ENCODE measurements around the gene CYP27C1. TPM values are rescaled to one million over a fixed set of nuclear protein-coding genes. Genes with fewer than 3 reads are reported as not detected.
"Not testable (repeated sequence)": the region's sequence is repeated elsewhere in the genome, so short reads cannot be mapped to it uniquely, and the experiment has no call there.

Gene CYP27C1, protein sequence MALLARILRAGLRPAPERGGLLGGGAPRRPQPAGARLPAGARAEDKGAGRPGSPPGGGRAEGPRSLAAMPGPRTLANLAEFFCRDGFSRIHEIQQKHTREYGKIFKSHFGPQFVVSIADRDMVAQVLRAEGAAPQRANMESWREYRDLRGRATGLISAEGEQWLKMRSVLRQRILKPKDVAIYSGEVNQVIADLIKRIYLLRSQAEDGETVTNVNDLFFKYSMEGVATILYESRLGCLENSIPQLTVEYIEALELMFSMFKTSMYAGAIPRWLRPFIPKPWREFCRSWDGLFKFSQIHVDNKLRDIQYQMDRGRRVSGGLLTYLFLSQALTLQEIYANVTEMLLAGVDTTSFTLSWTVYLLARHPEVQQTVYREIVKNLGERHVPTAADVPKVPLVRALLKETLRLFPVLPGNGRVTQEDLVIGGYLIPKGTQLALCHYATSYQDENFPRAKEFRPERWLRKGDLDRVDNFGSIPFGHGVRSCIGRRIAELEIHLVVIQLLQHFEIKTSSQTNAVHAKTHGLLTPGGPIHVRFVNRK
- total RNA-seq, result under 1 TPM; 0.12 to 0.34 TPM
- long read RNA-seq, partial matches to known transcripts, result 0 of 1 reads
- long read RNA-seq, other reads (novel, unspliced or antisense), result 1 of 1 reads

DNA sequence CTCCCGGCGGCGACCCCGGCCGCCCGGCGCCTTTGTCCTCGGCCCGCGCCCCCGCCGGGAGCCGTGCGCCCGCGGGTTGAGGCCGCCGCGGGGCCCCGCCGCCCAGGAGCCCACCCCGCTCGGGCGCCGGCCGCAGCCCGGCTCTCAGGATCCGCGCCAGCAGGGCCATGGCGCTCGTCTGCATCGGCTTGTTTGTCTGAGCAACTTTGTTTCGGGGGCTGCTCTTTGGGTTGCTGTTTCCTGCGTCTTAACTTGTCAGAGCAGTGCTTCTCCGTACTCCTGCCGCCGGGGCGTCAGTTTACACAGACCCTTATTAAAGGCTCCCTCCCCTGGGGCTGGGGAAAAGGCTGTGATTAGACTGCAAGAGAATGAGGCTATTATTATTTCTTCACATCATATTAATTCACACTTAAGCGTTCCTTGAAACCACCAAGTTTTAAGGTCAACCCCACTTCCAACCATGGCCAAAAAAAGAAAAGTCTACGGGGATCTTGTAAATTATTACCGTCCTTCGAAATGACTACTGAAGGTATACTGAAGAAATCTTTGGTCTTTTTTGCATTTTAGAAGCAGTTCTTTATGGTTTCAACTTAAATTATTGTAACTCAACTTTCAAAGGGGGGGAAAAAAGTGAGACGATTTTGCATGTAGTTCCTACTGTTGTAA, at the start of gene CYP27C1:
TSS of gene CYP27C1 (minus strand) at position 198 of the 666 bp plus-strand sequence. CDS start at position 169, 29 bp downstream.
- ATAC-seq, result peak; percentile 33
- peak in 1 of 2 donors; percentile 11 for DNase-seq
- intact Hi-C loops (cut with DNase I, micrococcal nuclease), result no loop called here

DNA sequence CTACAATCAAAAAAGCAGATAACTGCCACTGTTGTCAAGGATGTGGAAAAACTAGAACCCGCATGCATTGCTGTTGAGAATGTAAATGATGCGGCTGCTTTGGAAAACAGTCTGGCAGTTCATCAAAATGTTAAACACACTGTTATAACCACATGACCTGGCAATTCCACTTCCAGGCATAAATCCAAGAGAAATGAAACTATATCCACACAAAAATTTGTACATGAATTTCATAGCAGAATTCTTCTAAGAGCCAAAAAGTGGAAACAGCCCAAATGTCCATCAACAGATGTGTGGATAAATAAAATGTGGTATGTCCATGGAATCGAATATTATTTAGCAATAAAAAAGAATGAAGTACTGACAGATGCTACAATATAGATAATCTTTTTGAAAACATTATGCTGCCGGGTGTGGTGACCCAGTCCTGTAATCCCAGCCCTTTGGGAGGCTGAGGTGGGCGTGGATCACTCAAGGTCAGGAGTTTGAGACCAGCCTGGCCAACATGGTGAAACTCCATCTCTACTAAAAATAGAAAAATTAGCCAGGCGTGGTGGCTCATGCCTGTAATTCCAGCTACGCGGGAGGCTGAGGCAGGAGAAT, 41.8 kb upstream of the CYP27C1 start:
- intact Hi-C loops (cut with DNase I, micrococcal nuclease), result no loop called here
- ATAC-seq (no peak), DNase-seq (no peak)

DNA sequence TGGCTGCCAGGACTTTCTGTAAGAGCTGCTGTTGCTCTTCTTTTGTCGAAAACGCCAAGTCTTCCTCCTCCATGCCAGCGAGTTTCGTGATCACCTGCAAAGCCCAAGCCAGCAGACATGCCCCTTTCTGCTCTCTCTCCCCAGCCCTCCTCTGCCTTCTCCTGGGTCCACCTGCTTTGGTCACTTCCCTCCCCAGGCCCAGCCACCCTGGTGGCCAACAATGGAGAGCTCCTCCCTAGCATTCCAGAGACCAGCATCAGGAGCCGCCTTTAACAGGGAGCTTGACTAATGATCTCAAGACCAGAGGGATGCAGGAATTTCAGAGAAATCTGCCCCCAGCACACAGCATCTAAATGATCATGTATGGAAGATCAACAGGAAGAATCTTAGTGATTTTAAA, 39.3 kb upstream of the CYP27C1 start:
- DNase-seq (no peak), ATAC-seq (no peak)
- intact Hi-C loops (cut with DNase I, micrococcal nuclease), result no loop called here

DNA sequence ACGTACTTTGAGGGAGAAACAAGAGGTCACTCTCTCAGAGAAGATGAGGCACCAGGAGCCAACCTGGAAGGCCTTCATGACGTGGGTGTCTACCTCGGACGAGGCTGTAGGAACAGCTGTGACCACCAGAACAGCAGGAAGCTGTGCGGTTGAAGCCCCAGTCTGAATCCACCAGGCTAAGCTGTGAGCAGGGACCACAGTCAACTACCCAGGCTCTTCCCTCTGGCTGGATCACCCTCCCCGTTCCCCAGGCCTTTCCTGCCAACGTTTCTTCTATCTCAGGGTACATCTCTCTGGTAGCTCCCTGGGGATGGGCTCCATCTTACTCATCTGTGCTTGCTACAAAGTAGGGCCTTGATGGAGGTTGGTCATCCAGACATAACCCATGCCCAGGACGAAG, 36.8 kb upstream of the CYP27C1 start:
- intact Hi-C loops (cut with DNase I, micrococcal nuclease), result no loop called here
- no peak for ATAC-seq

DNA sequence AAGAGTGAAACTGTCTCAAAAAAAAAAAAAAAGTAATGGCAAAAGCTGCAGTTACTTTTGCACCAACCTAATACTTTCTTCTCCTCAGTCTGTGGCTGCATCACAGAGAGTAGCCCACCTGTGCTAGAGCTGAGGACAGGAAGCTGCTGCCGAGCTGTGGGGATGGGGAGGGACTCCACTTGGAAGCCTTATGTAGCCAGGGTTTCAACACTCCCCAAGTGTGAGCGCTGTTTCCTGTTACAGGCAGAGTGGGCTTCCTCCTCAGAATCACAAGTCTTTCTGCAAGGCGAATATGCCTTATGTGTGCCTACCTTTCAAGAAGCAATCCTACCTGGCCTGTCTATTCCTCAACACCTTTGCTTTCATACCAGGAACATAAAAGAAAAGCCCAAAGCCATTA, 36.3 kb upstream of the CYP27C1 start:
- intact Hi-C loops (cut with DNase I, micrococcal nuclease), result no loop called here
- DNase-seq (no peak), ATAC-seq (no peak)

More for the DNA sequence above, 36.8 kb upstream of the CYP27C1 start:
- no peak for DNase-seq

DNA sequence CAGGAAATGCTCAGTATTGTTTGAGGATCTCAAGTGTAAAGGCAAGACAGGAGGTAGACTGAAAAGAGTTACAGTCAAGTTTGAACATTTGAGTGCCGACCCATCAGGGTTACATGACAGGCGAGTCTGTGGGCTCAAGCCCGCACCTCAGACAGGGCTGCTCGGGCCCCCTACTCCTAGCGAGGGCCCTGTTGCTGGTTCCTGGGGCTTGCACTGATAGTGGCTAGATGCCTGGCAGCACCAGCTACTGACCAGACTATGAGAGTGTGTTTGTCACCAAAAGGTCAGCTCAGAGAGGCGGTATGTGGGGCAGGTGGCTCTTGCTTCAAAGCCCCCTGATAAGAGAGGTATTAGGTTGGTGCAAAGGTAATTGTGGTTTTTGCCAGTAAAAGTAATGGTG, 35.6 kb upstream of the CYP27C1 start:
- intact Hi-C loops (cut with DNase I, micrococcal nuclease), result no loop called here
- ATAC-seq (no peak), DNase-seq (no peak)

DNA sequence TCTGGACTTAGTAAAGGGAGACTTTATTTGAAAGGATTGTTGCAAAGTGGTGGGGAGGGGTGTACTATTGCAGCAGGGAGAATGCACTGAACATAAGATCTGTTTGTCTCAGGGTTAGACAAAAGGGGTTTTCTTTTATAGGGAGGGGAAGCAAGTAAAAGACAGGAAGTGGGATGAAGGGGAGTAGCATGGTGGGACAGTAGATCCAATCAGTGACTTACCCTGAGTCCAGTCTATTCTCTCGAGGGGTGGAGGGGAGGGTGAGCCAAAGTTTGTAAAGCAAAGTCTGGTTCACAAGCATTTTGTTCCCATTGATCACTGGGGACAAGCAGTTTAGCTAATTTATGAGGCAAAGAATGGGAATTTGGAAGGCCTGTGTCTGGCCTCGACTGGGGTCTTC, 35.0 kb upstream of the CYP27C1 start:
- intact Hi-C loops (cut with DNase I, micrococcal nuclease), result no loop called here
- no peak for ATAC-seq
- no peak for DNase-seq

DNA sequence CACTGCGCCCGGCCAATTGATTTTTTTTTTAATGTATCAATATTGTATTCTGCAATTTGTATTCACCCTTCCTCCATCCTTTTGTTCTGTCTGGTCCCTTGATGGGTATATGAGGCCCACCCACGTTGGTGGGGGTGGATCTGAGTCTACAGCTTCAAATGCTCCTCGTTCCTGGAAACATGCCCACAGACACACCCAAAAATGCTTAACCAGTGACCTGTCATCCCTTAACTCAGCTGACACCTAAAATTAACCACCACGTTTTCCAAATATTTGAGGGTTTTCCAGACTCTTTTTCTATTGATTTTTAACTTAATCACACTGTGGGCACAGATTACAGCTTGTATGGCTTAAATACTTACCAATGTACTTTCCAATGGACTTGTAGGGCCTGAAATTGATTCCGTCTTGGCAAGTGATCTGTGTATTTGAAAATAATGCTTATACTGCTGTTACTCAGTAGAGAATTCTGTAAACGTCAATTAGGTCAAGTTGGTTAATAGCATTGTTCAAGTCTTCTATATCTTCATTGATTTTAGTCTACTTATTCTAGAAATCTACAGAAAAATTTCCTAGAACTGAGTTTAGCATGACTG, 34.4 kb upstream of the CYP27C1 start:
- intact Hi-C loops (cut with DNase I, micrococcal nuclease), result no loop called here
- DNase-seq (no peak), ATAC-seq (no peak)

DNA sequence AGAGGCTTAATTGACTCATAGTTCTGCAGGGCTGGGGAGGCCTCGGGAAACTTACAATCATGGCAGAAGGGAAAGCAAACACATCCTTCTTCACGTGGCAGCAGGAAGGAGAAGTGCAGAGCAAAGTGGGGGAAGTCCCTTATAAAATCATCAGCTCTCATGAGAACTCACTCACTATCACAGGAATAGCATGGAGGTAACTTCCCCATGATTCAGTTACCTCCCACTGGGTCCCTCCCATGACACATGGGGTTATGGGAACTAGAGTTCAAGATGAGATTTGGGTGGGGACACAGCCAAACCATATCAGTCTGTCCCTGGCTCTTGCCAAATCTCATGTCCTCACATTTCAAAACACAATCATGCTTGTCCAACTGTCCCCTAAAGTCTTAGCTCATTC, 21.1 kb upstream of the CYP27C1 start:
- ATAC-seq; intact Hi-C loops (cut with DNase I, micrococcal nuclease); DNase-seq: not testable (repeated sequence)

DNA sequence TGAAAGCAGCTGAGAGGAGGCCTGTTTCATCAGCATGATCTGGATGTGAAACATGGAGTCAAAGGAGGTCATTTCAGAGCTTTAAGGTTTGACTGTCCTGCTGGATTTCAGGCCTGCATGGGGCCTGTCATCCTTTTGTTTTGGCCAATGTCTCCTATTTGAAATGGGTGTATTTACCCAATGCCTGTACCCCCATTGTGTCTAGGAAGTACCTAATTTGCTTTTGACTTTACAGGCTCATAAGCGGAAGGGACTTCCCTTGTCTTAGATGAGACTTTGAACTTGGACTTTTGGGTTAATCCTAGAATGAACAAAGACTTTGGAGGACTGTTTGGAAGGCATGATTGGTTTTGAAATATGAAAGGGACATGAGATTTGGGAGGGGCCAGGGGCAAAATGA, 19.3 kb upstream of the CYP27C1 start:
- intact Hi-C loops (cut with DNase I, micrococcal nuclease), result no loop called here
- ATAC-seq (no peak), DNase-seq (no peak)

DNA sequence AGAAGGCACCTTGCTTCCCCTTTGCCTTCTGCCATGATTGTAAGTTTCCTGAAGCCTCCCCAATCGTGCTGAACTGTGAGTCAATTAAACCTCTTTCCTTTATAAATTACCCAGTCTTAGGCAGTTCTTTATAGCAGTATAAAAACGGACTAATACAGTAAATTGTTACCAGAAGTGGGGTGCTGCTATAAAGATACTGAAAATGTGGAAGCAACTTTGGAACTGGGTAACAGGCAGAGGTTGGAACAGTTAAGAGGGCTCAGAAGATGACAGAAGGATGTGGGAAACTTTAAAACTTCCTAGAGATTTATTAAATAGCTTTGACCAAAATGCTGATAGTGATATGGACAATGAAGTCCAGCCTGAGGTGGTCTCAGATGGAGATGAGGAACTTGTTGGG, 17.7 kb upstream of the CYP27C1 start:
- ATAC-seq; DNase-seq; intact Hi-C loops (cut with DNase I, micrococcal nuclease): not testable (repeated sequence)

DNA sequence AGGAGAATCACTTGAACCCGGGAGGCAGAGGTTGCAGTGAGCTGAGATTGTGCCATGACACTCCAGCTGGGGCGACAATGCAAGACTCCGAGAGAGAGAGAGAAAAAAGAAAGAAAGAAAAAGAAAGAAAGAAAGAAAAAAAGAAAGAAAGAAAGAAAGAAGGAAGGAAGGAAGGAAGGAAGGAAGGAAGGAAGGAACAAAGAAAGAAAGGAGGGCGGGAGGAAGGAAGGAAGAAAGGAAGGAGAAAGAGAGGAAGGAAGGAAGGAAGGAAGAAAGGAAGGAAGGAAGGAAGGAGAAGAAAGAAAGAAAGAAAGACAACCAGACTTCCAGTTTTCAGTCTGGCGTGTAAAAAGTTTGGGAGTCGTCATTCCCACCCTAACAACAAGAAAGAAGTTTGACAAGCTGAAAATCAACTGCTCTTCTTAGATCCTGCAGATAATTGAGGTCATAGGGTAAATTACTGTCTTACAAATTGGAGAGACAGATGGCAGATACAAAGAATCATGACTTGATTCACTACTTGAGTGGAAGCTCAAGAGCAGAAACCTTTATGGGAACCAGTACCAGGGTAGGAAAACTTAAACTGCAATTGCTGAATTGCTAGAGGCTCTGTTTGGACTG, 15.1 kb upstream of the CYP27C1 start:
- intact Hi-C loops (cut with DNase I, micrococcal nuclease), result no loop called here
- DNase-seq, result no peak
- no peak for ATAC-seq

DNA sequence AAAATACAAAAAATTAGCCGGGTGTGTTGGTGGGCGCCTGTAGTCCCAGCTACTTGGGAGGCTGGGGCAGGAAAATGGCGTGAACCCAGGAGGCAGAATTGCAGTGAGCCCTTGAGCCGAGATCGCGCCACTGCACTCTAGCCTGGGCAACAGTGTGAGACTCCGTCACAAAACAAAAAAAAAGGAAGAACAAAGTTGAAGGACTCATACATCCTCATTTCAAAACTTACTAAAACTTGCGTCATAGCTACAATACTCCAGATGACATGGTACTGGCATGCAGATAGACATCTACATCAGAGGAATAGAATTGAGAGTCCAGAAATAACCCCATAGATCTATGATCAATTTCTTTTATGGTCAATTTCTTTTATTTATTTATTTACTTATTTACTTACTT, 13.6 kb upstream of the CYP27C1 start:
- intact Hi-C loops (cut with DNase I, micrococcal nuclease), result no loop called here
- ATAC-seq (no peak), DNase-seq (no peak)

DNA sequence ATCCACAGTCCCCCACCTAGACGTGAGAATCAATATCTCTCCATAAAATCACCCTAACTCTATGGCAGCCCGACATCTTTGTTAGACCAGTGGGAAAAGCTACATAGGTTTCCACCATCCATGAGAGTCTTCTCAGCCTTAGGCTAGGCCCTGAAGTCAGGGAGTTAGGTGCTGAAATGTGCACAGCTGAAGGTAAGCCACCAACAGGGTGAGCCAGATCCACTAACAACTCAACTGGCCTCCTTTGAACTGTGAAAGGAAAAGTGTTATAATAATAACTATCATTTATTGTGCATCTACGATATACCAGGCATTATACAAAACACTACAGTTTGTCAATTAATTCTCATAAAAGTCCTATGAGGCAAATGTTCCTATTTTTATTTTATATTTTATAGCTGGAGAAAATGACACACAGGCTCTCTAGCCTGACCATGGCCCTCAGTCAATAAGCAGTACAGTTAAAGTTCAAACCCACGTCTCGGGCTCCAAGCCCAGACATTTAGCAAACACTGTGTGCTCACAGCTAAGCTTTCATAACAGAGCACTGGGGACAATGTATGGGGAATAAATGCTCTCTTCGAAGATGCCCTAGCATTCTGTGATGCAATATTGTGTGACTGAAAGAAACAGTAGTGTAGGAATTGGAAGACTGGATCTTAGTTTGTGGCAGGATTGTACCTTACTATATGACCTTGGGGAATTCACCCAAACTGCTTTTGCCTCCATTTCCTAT, 11.2 kb upstream of the CYP27C1 start:
- DNase-seq, result peak in 1 of 2 donors; percentile 10
- intact Hi-C loops (cut with DNase I, micrococcal nuclease), result no loop called here
- peak; percentile 61 for ATAC-seq

DNA sequence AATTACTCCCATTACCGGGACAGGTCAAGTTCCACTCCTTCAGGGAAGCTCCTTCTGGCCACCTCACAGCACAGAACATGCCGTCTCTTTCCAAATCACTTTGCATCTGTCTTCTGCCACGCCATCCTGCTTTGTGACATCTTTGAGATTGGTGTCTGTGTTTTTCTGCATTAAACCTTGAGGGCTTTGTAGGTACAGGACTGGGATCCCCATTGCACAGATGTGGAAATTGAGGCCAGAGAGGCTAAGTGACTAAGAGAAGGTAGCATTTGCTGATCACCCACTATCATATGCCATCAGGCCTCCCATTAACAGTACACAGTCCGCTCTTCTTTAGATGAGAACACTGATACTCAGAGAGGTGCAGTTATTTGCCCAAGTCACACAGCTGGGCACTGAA, 9.5 kb upstream of the CYP27C1 start:
- intact Hi-C loops (cut with DNase I, micrococcal nuclease), result no loop called here
- no peak for ATAC-seq

DNA sequence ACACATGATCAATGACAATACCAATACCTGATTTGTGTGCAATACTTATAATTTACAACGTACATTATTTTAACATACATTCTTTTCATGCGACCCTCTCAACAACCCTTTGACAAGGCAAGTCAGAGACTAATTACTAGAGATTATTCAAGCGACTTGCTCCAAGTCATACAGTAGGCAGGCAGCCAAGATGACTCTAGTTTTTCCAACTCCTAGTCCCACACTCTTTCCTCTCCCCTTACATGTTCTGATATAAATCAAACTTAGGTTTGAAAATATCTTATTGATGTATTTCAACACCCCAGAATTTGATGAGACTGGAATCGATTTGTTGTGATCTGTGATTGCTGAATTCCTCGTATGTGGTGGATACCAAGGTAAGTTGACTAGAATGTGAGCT, 8.0 kb upstream of the CYP27C1 start:
- intact Hi-C loops (cut with DNase I, micrococcal nuclease), result no loop called here
- ATAC-seq, result no peak
- DNase-seq, result no peak

More for the DNA sequence above, 9.5 kb upstream of the CYP27C1 start:
- DNase-seq, result no peak

DNA sequence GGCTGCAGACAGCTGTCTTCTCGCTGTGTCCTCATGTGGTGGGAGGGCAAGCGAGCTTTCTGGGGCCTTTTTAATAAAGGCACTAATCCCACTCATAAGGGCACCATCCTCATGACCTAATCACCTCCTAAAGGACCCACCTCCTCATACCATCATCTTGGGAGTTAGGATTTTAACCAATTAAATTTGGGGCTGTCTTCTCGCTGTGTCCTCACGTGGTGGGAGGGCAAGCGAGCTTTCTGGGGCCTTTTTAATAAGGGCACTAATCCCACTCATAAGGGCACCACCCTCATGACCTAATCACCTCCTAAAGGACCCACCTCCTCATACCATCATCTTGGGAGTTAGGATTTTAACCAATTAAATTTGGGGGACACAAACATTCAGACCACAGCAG, 7.2 kb upstream of the CYP27C1 start:
- ATAC-seq; DNase-seq; intact Hi-C loops (cut with DNase I, micrococcal nuclease): not testable (repeated sequence)

All from left colon (tissue), 2 donors.